Smooth muscle cell (in vitro differentiated cells): ENCODE results near the gene DRICH1. TPM values are rescaled to one million over a fixed set of nuclear protein-coding genes. Genes with fewer than 3 reads are reported as not detected.
"Not testable (repeated sequence)": the region's sequence is repeated elsewhere in the genome, so short reads cannot be mapped to it uniquely, and the experiment has no call there.

Source experiments
- DNase-seq: peaks from one replicate; lab custom pipeline; 2025; ENCODE audit not compliant: unreplicated experiment; lab: John Stamatoyannopoulos, UW
- H2AFZ ChIP-seq: fragments of 200-600 bp; sonication (generic); 2 replicates; pipeline ENCODE4 v1.6.0; 2016; ENCODE audit warnings: antibody characterized with exemption, low read depth, mild to moderate bottlenecking
- H3F3A ChIP-seq: fragments of 200-600 bp; sonication (generic); 2 replicates; pipeline ENCODE4 v1.6.0; 2017; ENCODE audit warnings: antibody characterized with exemption, low read depth
- H3K27ac ChIP-seq: fragments of 200-600 bp; sonication (generic); 2 replicates; pipeline ENCODE4 v1.5.1; 2016; ENCODE audit warnings: low read depth, mild to moderate bottlenecking
- H3K27me3 ChIP-seq: fragments of 200-600 bp; sonication (generic); 2 replicates; pipeline ENCODE4 v1.6.1; 2016; ENCODE audit warnings: low read depth, mild to moderate bottlenecking
- H3K36me3 ChIP-seq: fragments of 200-600 bp; sonication (generic); 2 replicates; pipeline ENCODE4 v1.5.1; 2016; ENCODE audit warnings: low read depth
- H3K4me1 ChIP-seq: fragments of 200-600 bp; sonication (generic); 2 replicates; pipeline ENCODE4 v1.5.1; 2016; ENCODE audit warnings: low read depth
- H3K4me2 ChIP-seq: fragments of 200-600 bp; sonication (generic); 2 replicates; pipeline ENCODE4 v1.6.0; 2016; ENCODE audit warnings: mild to moderate bottlenecking
- H3K4me3 ChIP-seq: fragments of 200-600 bp; sonication (generic); 2 replicates; pipeline ENCODE4 v1.5.1; 2016; ENCODE audit warnings: mild to moderate bottlenecking
- H3K79me2 ChIP-seq: fragments of 200-600 bp; sonication (generic); 2 replicates; pipeline ENCODE4 v1.6.0; 2016; ENCODE audit warnings: low read depth, mild to moderate bottlenecking
- H3K9ac ChIP-seq: fragments of 200-600 bp; sonication (generic); 2 replicates; pipeline ENCODE4 v1.6.0; 2016; ENCODE audit warnings: low read depth
- H3K9me3 ChIP-seq: fragments of 200-600 bp; sonication (generic); replicated peaks from 2 replicates; pipeline ENCODE4 v1.5.1; 2016; ENCODE audit warnings: low read depth
- H4K20me1 ChIP-seq: fragments of 200-600 bp; sonication (generic); 2 replicates; pipeline ENCODE4 v1.6.0; 2016; ENCODE audit warnings: low read depth
- WGBS: methylation state at CpG from one replicate; pipeline ENCODE4 v1.1.7; 2016; ENCODE audit warnings: low lambda C conversion rate; 5-methylcytosine and 5-hydroxymethylcytosine counted together
- polyA plus RNA-seq: library from polyadenylated mRNA; unstranded; fragments of >200 nt; fragmentation: Nextera tagmentation; extraction: Ambion mirVana; gene quantifications from 2 replicates; pipeline ENCODE4 v1.2.1, GENCODE V29; 2016
- total RNA-seq: library from RNA; depleted of rRNA; stranded (reverse); fragments of >200 nt; gene quantifications from 2 replicates; pipeline ENCODE4 v1.2.3, GENCODE V29; 2014
- TF ChIP-seq, protein P1 (sequence below): fragments of 200-600 bp; sonication (generic); IDR thresholded peaks from 2 replicates; pipeline ENCODE4 v1.5.1; 2017; ENCODE audit warnings: borderline replicate concordance, mild to moderate bottlenecking, antibody characterized with exemption; ENCODE audit not compliant: insufficient read depth, poor library complexity, severe bottlenecking

The DRICH1 gene
- total and polyA plus RNA-seq, 2 experiments from 2014 or later = not detected

DNA sequence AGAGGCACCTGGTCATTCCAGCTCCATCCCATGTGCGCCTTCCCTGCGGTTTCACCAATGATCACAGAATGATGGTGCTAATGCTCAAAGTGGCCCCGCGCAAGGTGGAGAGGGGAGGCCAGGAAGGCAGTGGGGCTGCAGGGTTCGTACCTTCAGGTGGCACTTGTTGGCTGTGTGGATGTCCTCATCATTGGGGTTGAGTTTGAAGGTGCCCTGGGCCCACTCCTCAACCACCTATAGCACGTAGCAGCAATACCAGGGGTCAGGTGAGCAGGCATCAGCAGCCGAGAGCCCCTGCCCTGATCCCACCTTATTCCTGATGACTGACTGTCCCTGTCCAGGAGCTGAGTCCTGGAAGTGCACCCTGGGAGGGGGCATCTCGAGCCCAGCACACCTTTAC, 20.6 kb upstream of the DRICH1 start:
- Histone ChIP-seq H3K4me2 (no peak overlapping the region), H3K27me3 (no peaks in the 10 kb centered on the region), H3F3A (no peaks in the 10 kb centered on the region), H4K20me1 (no peaks in the 10 kb centered on the region), H2AFZ (no peak overlapping the region), H3K4me1 (no peaks in the 10 kb centered on the region), H3K9ac (no peak overlapping the region), H3K9me3 (no peaks in the 10 kb centered on the region), H3K27ac (no peak overlapping the region), H3K4me3 (no peak overlapping the region), H3K36me3 (no peaks in the 10 kb centered on the region), H3K79me2 (no peaks in the 10 kb centered on the region)
- no peak for DNase-seq
- 87% methylated on average over 8 of the region's 8 CpGs for WGBS
- TF ChIP-seq, protein P1, sequence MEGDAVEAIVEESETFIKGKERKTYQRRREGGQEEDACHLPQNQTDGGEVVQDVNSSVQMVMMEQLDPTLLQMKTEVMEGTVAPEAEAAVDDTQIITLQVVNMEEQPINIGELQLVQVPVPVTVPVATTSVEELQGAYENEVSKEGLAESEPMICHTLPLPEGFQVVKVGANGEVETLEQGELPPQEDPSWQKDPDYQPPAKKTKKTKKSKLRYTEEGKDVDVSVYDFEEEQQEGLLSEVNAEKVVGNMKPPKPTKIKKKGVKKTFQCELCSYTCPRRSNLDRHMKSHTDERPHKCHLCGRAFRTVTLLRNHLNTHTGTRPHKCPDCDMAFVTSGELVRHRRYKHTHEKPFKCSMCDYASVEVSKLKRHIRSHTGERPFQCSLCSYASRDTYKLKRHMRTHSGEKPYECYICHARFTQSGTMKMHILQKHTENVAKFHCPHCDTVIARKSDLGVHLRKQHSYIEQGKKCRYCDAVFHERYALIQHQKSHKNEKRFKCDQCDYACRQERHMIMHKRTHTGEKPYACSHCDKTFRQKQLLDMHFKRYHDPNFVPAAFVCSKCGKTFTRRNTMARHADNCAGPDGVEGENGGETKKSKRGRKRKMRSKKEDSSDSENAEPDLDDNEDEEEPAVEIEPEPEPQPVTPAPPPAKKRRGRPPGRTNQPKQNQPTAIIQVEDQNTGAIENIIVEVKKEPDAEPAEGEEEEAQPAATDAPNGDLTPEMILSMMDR = no peak

DNA sequence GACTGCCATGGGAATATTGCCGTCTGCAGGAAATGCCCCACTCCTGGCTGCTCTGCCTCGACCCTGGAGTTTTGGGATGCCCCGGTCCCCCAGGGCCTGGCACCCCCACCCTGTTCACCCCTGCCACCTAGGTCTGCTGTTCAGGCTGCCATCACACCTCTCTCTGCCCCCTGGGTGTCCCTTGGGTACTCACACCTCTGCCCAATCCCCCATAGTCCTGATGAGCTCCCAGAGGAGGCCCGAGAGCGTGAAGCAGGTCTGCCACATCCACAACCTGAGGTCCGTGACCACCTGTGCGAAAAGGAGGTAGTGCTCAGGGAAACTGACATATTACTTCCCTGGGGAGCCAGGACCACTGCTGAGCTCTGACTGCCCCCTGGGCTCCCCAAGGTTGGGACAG, 20.2 kb upstream of the DRICH1 start:
- no peak overlapping the region for H3K4me3 ChIP-seq
- H3K36me3 ChIP-seq = no peaks in the 10 kb centered on the region
- no peak overlapping the region for H3K4me2 ChIP-seq
- no peaks in the 10 kb centered on the region for H3K9me3 ChIP-seq
- no peaks in the 10 kb centered on the region for H3F3A ChIP-seq
- no peaks in the 10 kb centered on the region for H3K4me1 ChIP-seq
- WGBS = 95% methylated on average over 7 of the region's 7 CpGs
- H3K79me2 ChIP-seq = no peaks in the 10 kb centered on the region
- no peak overlapping the region for H3K9ac ChIP-seq
- no peak overlapping the region for H3K27ac ChIP-seq
- H4K20me1 ChIP-seq = no peaks in the 10 kb centered on the region
- DNase-seq = no peak
- H3K27me3 ChIP-seq = no peaks in the 10 kb centered on the region
- TF ChIP-seq, protein P1 = no peak
- H2AFZ ChIP-seq = no peak overlapping the region

DNA sequence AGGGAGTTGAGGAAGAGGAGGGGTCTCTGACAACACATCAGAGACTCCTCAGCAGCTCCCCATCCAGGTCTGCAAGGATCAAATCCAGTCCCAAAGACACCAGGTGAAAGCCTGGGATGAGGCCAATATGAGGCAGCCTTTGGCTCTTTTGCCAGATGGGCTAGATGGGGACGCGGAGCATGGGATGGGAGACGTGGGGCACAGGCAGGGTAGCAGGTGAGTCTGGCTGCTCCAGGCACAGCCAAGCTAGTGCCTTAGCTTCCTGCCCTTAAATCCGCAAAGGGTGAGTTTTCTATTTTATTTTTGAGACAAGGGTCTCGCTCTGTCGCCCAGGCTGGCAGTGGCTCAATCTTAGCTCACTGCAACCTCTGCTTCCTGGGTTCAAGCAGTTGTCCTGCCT, 19.6 kb upstream of the DRICH1 start:
- Histone ChIP-seq H3F3A (no peaks in the 10 kb centered on the region), H3K4me1 (no peaks in the 10 kb centered on the region), H3K9ac (no peak overlapping the region), H3K4me2 (no peak overlapping the region), H4K20me1 (no peaks in the 10 kb centered on the region), H3K27ac (no peak overlapping the region), H3K79me2 (no peaks in the 10 kb centered on the region), H3K27me3 (no peaks in the 10 kb centered on the region), H3K36me3 (no peaks in the 10 kb centered on the region), H3K9me3 (no peaks in the 10 kb centered on the region), H2AFZ (no peak overlapping the region), H3K4me3 (no peak overlapping the region)
- TF ChIP-seq, protein P1 = no peak
- no peak for DNase-seq
- WGBS = 81% methylated on average over 6 of the region's 6 CpGs

DNA sequence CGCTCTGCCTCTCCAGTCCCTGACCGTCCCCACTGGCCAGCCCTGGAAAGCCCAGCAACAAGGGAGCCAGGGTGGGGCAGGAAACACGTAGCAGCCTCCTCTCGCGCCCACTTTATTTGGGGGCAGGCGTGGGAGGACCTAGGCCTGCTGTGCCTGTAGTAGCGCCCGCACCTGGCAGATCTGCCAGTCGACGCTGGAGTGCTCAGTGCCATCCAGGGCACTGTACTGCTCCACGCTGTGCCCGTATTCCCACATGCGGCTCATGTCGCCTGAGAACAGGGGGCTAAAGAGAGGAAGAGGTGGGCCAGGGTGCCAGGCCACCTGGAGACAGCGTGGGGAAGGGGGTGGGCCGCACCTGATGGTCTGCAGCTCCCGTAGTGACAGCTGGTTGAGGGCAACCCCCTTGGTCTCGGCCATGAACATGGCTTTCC, 17.0 kb upstream of the DRICH1 start:
- Histone ChIP-seq H3K79me2 (no peaks in the 10 kb centered on the region), H4K20me1 (no peaks in the 10 kb centered on the region), H3K9me3 (no peaks in the 10 kb centered on the region), H3K27ac (no peak overlapping the region), H2AFZ (no peak overlapping the region), H3K4me2 (no peak overlapping the region), H3K4me1 (no peaks in the 10 kb centered on the region), H3K27me3 (no peaks in the 10 kb centered on the region), H3F3A (no peaks in the 10 kb centered on the region), H3K9ac (no peak overlapping the region), H3K36me3 (no peaks in the 10 kb centered on the region), H3K4me3 (no peak overlapping the region)
- no peak for DNase-seq
- TF ChIP-seq, protein P1 = no peak
- WGBS = 91% methylated on average over 18 of the region's 18 CpGs

DNA sequence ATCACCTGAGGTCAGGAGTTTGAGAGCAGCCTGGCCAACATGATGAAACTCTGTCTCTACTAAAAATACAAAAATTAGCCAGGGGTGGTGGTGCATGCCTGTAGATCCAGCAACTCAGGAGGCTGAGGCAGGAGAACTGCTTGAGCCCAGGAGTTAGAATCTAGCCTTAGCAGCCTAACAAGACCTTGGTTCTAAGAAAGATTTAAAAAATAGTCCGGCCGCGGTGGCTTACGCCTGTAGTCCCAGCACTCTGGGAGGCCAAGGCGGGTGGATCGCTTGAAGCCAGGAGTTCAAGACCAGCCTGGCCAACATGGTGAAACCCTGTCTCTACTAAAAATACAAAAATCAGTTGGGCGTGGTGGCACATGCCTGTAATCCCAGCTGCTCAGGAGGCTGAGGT, 14.4 kb upstream of the DRICH1 start:
- H3K4me1 ChIP-seq, H2AFZ ChIP-seq, H3K79me2 ChIP-seq, H3K27ac ChIP-seq, DNase-seq, H3K9ac ChIP-seq, H3K36me3 ChIP-seq, H3K4me2 ChIP-seq, H3F3A ChIP-seq, H3K27me3 ChIP-seq, H3K4me3 ChIP-seq, H3K9me3 ChIP-seq, H4K20me1 ChIP-seq: not testable (repeated sequence)
- WGBS = 100% methylated on average over 7 of the region's 7 CpGs

DNA sequence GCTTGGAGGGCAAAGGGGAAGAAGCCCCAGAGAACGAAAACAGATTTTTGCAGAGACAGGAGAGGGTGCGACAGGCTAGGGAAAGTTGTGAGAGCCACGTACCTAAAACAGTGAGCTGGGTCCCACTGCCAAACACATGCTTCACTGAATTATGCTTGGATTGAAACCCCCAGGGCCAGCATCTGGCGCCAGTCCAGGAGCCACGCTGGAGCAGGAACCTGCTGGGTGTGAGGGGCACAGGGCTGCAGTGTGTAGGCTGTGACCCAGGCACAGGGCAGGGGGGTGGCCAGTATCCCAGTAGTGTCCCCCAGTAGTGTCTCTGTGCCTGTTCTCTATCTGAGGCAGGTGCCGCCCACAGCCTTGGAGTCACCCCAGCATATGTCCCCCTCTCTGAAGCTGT, 8.1 kb upstream of the DRICH1 start:
- H3K4me3 ChIP-seq, H2AFZ ChIP-seq, H3F3A ChIP-seq, H3K9ac ChIP-seq, H3K4me2 ChIP-seq, H3K9me3 ChIP-seq, H4K20me1 ChIP-seq, DNase-seq, H3K27ac ChIP-seq, H3K79me2 ChIP-seq, H3K4me1 ChIP-seq, H3K36me3 ChIP-seq, H3K27me3 ChIP-seq: not testable (repeated sequence)
- 85% methylated on average over 6 of the region's 6 CpGs for WGBS
